GM19467 (cell line): Measurements from ENCODE around the gene EIF5A2.
A peak's percentile ranks its signal among the peaks of the same experiment; 100 is the strongest.
"Not testable (repeated sequence)": the region's sequence is repeated elsewhere in the genome, so short reads cannot be mapped to it uniquely, and the experiment has no call there.

Experiments used
- ATAC-seq: cut with Tn5 transposase; IDR thresholded peaks from one replicate; pipeline ENCODE4 v1.9.1; 2021; ENCODE audit warnings: mild to moderate bottlenecking, moderate library complexity; ENCODE audit not compliant: unreplicated experiment

The EIF5A2 gene

GRCh38 chr3:170897199-170897598 is 11.2 kb downstream of the EIF5A2 start:
- ATAC-seq = not testable (repeated sequence)

DNA sequence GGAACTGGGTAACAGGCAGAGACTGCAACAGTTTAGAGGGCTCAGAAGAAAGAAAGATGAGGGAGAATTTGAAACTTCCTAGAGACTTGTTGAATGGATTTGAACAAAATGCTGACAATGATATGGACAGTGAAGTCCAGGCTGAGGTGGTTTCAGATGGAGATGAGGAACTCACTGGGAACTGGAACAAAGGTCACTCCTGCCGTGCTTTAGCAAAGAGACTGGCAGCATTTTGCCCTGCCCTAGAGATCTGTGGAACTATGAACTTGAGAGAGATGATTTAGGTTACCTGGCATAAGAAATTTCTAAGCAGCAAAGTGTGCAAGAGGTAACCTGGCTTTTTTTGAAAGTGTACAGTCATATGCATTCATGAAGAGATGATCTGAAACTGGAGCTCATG is 11.7 kb downstream of the EIF5A2 start:
- no peak for ATAC-seq

DNA sequence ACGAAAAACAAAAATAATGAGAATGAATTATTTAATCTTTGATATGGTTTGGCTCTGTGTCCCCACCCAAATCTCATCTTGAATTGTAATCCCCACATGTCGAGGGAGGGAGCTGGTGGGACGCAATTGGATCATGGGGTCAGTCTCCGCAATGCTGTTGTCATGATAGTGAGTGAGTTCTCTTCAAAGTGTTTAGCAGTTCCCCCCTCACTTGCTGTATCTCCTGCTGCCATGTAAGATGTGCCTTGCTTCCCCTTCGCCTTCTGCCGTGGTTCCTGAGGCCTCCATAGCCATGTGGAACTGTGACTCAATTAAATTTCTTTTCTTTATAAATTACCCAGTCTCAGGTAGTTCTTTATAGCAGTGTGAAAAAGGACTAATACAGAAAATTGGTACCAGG is 12.1 kb downstream of the EIF5A2 start:
- ATAC-seq = not testable (repeated sequence)

DNA sequence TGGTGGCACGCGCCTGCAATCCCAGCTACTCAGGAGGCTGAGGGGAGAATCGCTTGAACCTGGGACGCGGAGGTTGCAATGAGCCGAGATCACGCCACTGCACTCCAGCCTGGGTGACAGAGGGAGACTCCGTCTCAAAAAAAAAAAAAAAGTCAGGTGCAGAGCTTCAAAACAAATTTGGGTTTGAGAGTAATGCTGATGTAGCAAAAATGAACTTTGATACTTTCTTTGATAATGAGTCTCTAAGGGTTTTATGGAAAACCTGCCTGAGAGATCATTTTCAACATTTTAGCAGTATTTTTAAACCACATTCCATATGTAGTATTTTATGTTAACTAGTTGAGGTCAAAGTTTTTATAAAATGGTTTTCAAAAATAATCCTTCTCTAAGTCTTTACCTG is 14.5 kb downstream of the EIF5A2 start:
- ATAC-seq = no peak

- ATAC-seq = no peak
Measured at GRCh38 chr3:170889630-170890029, 18.8 kb downstream of the EIF5A2 start.

DNA sequence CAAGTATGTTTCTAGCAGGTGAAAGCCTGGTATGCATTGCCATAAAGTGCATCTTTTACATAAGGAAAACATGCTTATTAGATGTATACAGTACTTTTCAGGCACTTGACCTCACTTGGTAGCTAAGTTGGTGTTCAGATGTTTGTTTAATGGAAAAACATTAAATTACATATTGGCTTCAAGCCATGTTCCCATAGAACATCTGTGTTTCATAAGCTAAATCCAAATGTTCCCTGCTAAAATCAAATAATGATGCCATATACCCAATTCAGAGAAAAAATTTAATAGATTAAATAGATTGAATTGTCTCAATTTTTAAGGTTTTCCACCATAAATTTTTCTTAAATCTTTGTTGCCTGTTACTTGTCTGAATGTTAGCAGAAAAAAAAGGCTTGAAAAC is 19.3 kb downstream of the EIF5A2 start:
- no peak for ATAC-seq

DNA sequence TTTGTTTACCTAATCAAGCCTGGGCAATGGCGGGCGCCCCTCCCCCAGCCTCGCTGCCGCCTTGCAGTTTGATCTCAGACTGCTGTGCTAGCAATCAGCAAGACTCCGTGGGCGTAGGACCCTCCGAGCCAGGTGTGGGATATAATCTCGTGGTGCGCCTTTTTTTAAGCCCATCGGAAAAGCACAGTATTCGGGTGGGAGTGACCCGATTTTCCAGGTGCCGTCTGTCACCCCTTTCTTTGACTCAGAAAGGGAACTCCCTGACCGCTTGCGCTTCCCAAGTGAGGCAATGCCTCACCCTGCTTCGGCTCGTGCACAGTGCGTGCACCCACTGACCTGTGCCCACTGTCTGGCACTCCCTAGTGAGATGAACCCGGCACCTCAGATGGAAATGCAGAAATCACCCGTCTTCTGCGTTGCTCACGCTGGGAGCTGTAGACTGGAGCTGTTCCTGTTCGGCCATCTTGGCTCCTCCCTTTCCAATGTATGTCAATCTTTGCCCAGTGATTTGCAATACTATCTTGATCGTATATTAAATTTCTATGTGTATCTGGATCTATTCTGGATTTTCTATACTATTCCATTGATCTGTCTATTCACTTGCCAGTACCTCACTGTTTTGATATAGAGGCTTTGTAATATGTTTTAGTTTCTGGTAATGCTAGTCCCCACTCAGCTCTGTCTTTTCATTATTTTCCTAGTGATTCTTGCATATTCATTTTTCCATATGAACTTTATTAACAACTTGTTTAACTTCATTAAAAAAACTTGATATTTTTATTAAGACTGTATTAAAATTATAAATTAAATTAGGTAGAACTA is 24.1 kb downstream of the EIF5A2 start:
- not testable (repeated sequence) for ATAC-seq

DNA sequence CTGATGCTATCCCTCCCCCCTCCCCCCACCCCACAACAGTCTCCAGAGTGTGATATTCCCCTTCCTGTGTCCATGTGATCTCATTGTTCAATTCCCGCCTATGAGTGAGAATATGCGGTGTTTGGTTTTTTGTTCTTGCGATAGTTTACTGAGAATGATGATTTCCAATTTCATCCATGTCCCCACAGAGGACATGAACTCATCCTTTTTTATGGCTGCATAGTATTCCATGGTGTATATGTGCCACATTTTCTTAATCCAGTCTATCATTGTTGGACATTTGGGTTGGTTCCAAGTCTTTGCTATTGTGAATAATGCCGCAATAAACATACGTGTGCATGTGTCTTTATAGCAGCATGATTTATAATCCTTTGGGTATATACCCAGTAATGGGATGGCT is 29.7 kb downstream of the EIF5A2 start:
- ATAC-seq = not testable (repeated sequence)

DNA sequence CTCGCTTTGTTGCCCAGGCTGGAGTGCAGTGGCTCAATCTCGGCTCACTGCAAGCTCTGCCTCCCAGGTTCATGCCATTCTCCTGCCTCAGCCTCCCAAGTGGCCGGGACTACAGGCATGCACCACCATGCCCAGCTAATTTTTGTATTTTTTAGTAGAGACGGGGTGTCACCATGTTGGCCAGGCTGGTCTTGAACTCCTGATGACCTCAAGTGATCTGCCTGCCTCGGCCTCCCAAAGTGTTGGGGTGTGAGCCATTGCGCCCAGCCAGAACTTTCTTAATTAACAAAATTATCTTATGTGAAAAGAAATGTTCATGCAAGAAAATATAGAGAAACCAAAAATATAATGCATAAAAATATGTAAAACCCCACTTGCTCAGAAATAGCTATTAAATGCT is 31.1 kb downstream of the EIF5A2 start:
- ATAC-seq = not testable (repeated sequence)

GRCh38 chr3:170876537-170876936 is 31.9 kb downstream of the EIF5A2 start:
- ATAC-seq = no peak

DNA sequence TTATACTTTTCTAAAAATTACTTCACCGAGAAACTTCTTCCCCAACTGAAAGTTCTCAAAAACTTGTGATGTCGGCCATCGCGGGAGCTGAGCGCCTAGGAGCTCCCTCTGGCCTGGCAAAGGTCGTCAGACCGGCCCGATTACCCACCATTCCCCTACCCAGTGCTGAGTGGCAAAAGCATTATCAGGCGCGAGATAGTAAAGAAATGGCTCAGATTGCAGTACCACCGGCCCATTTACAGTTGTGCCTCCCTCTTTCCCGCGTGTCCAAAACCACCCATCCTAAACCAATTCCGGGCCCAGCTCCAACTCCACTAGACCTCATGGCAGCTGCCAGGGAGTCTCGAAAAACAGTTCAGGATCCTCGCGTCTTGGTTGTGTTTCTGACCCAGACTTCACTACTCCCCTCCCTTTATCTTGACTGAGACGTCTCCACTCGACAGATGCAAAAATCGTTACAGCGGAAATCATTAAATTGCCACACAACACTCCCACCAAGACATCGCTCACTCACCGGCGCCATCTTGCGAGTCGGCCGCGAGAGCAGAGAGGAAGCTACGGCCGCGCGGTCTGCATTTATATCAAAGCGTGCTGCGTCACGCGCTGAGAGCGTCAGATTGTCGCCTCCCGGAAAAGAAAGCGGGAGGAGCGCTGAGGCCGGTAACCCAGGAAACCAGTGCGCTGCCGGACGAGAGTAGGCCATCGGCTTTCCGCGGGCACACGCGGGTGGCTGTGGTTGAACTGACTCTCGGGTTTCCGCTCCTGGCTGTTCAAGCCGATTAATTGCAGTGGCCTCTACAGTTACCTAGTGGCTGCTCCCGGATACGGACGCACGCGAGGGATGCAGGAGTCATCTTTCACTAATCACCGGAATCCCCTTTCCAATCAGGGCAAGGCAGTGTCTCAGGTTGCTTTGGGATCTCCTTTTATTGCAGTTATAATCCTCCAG is 38.5 kb downstream of the EIF5A2 start, which contains the start of gene RPL22L1:
Gene RPL22L1, minus strand, starts transcription at position 551 of the 949 bp plus-strand sequence. Its CDS starts 28 bp downstream, at position 523.
- ATAC-seq = peak; percentile 98

DNA sequence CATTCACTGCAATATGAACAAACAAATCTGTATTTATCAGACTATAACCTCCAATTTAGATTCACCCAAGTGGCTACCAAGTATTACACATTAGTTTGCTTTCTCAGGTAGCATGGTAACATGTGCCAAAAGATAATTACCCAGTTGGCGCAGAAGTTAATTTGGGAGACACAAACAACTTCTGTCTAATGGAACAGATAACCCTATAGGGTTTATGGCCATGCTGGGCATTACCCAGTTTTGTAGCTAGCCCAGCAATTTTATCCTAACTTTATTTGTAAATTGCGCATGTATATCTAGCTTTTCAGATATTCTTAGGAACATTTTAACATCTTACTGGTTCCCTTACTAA is 39.2 kb downstream of the EIF5A2 start:
- no peak for ATAC-seq

GRCh38 chr3:170868577-170869238 is 39.7 kb downstream of the EIF5A2 start:
- ATAC-seq = no peak

DNA sequence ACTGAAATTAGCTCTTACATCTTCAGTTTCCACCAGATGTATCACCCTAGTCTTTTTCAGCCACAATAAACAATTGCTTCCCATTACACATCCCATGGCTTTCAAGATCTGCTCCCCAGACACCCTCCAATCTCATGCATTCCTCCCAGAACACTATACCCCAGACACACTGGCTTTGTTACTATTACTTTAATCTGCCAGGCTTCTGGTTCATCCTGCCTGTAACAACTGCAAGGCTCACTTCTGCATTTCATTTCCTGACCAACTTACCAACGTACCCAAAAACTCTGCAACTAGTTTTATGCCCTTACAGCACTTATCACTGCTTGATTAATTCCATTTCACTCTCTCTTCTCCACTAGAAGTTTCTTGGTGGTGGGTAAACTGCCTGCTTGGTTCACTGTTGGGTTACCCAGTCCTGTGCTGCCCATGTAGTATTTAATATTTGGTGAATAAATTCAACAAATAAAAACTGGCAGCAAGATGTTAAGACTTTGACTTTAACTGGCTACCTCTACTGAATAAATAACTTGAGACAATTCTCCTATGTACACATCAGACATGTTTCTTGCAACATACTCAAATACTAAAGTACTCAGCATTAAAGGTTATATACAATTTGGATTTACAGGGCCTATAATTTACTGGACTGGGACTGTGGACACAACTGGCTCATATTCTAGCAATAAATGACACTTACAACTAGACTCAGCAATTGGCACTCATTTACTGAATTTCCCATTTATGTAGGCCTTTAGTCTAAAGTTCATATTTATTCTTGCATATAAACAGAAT is 41.1 kb downstream of the EIF5A2 start:
- ATAC-seq = no peak

DNA sequence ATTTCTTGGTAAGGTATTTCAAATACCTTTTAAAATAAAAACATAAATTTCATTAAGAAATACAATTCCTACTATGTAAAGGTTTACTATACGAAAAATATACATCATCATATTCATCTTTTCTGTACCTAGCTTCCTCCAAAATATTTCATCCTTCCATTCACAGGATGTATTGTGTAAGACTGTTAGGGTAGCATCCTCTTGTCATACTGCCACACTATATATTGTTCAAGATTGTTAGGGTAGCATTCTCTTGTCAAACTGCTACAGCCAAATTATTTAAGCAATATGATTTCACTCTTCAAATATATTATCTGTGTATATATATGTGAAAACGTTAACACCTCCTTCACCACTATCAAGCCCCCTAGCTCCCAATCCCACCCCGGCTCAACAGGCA is 41.9 kb downstream of the EIF5A2 start:
- no peak for ATAC-seq

GRCh38 chr3:170865209-170866094 is 43.0 kb downstream of the EIF5A2 start:
- ATAC-seq = no peak

DNA sequence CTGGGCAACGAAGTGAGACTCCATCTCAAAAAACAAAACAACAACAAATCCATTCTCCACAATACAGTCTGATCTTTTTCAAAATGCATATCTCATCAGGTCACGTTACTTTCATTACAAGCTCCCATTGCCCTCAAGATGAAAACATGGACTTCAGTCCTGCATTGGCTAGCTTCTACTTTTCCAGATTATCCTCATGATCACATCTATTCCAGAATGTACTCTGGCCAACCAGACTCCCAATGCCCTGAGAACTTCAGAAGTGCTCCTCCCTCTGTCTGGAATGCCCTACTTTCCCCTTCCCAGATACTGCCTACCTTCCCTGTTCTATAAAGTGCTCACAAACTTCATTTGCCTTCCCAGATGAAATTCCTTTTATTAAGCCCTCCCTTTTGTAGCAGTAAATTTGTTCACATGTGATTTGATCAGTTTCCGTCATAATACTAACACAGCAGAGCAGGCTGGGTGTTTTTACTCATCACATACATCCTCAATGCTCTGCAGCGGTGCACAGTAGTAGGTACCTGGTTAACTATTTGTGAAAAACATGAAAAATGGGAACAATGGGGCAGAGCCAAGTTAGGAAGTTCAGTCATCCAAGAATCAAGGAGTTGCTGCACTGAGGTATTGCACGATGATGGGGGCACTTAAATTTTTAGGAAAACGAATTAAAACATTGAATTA is 43.8 kb downstream of the EIF5A2 start:
- no peak for ATAC-seq

GRCh38 chr3:170863816-170864215 is 44.6 kb downstream of the EIF5A2 start:
- ATAC-seq = no peak
